H1 (cell line): ENCODE results near the gene TAMALIN. TPM values are rescaled to one million over a fixed set of nuclear protein-coding genes. Genes with fewer than 3 reads are reported as not detected.

Experiments used
- CTCF ChIA-PET: fragments of 300-600 bp; sonication (Branson Sonifier 250); formaldehyde crosslinking; loops from one replicate; lab custom pipeline; 2021; ENCODE audit not compliant: partially characterized antibody; lab: Charles Lee
- POLR2A ChIA-PET: fragments of 300-600 bp; sonication (Branson Sonifier 250); formaldehyde crosslinking; loops from one replicate; lab custom pipeline; 2021; ENCODE audit warnings: inconsistent platforms; ENCODE audit not compliant: partially characterized antibody; lab: Charles Lee
- DNase-seq, 2 experiments: peaks; one replicate each; pipeline versions ENCODE4 v3.0.0 to v3.0.0-alpha.2; 2010 to 2022; ENCODE audit warnings: low spot score in 2 of 2, low read depth in 1 of 2, mixed read lengths in 1 of 2
- FAIRE-seq: peaks from 2 replicates; lab custom pipeline; 2011; peaks lifted over from hg19 to GRCh38; lab: Jason Lieb, UNC
- H2AFZ ChIP-seq: 2 replicates; pipeline ENCODE4 v1.8.1; 2012; ENCODE audit warnings: low read length, inconsistent platforms
- H2AK5ac ChIP-seq: 2 replicates; pipeline ENCODE4 v1.6.1; 2013; ENCODE audit warnings: low read depth, low read length
- H2BK120ac ChIP-seq: replicated peaks from 2 replicates; pipeline ENCODE3; 2013; ENCODE audit warnings: low read depth, low read length, inconsistent platforms
- H2BK12ac ChIP-seq: 2 replicates; pipeline ENCODE4 v1.6.1; 2013; ENCODE audit warnings: low read depth, low read length
- H2BK15ac ChIP-seq: 2 replicates; pipeline ENCODE4 v1.6.1; 2013; ENCODE audit warnings: low read length
- H2BK20ac ChIP-seq: 2 replicates; pipeline ENCODE4 v1.6.1; 2013; ENCODE audit warnings: low read length
- H2BK5ac ChIP-seq: 2 replicates; pipeline ENCODE4 v1.6.1; 2013; ENCODE audit warnings: low read depth, low read length
- H3K14ac ChIP-seq: 2 replicates; pipeline ENCODE4 v1.6.1; 2013; ENCODE audit warnings: inconsistent platforms; ENCODE audit not compliant: insufficient read length
- H3K18ac ChIP-seq: 2 replicates; pipeline ENCODE4 v1.6.1; 2013; ENCODE audit warnings: low read length; ENCODE audit errors: extremely low read depth
- H3K23ac ChIP-seq: 2 replicates; pipeline ENCODE4 v1.6.1; 2013; ENCODE audit warnings: inconsistent platforms; ENCODE audit not compliant: insufficient read length
- H3K23me2 ChIP-seq: 2 replicates; pipeline ENCODE4 v1.6.1; 2013; ENCODE audit warnings: low read depth, low read length
- H3K27ac ChIP-seq: 2 replicates; pipeline ENCODE4 v1.6.1; 2011; ENCODE audit warnings: low read depth, low read length, inconsistent platforms
- H3K27me3 ChIP-seq, 4 experiments: replicated peaks in 1 of 4; 1 replicate in 1 of 4; 2 replicates in 3 of 4; pipeline versions ENCODE4 v1.6.1 to v1.8.1; 2011 to 2013; ENCODE audit warnings: low read length in 3 of 4, mild to moderate bottlenecking in 3 of 4, inconsistent platforms in 2 of 4, mixed read lengths in 2 of 4, moderate library complexity in 1 of 4; ENCODE audit not compliant: control insufficient read depth in 3 of 4, insufficient read depth in 3 of 4; ENCODE audit errors: extremely low read depth in 1 of 4
- H3K36me3 ChIP-seq, 4 experiments: 2 replicates each; pipeline versions ENCODE4 v1.6.1 to v1.8.1; 2011 to 2013; ENCODE audit warnings: mild to moderate bottlenecking in 4 of 4, low read length in 3 of 4, moderate library complexity in 2 of 4, control low read depth in 1 of 4, inconsistent platforms in 1 of 4; ENCODE audit not compliant: insufficient read depth in 4 of 4, control insufficient read depth in 2 of 4
- H3K4ac ChIP-seq: replicated peaks from 2 replicates; pipeline ENCODE3; 2013; ENCODE audit warnings: low read length, low read depth, mixed read lengths, inconsistent platforms; ENCODE audit not compliant: insufficient read length
- H3K4me1 ChIP-seq, 4 experiments: replicated peaks in 1 of 4; 1 replicate in 1 of 4; 2 replicates in 3 of 4; pipeline versions ENCODE4 v1.6.1 to v1.8.1; 2011 to 2013; ENCODE audit warnings: low read length in 3 of 4, inconsistent platforms in 2 of 4, mixed read lengths in 1 of 4; ENCODE audit not compliant: insufficient read depth in 4 of 4, control insufficient read depth in 3 of 4
- H3K4me2 ChIP-seq, 2 experiments: 2 replicates each; pipeline versions ENCODE4 v1.6.1 to v1.8.1; 2011 to 2013; ENCODE audit warnings: low read depth in 2 of 2, low read length in 2 of 2, control low read depth in 1 of 2, inconsistent platforms in 1 of 2, mild to moderate bottlenecking in 1 of 2; ENCODE audit not compliant: insufficient read depth in 1 of 2
- H3K4me3 ChIP-seq, 4 experiments: fragments of 200-600, 300-600 bp in 1 of 4; sonication (generic), shearing (Covaris generic), sonication (Bioruptor Twin) in 1 of 4; 2 replicates each; pipeline versions ENCODE4 v1.5.1 to v1.8.1; 2011 to 2016; ENCODE audit warnings: low read length in 4 of 4, low read depth in 3 of 4, control low read depth in 2 of 4, inconsistent platforms in 2 of 4, mild to moderate bottlenecking in 2 of 4, mixed read lengths in 1 of 4, moderate library complexity in 1 of 4; ENCODE audit not compliant: insufficient read depth in 2 of 4; ENCODE audit errors: extremely low read depth in 1 of 4
- H3K56ac ChIP-seq: replicated peaks from 2 replicates; pipeline ENCODE3; 2013; ENCODE audit warnings: low read depth, mild to moderate bottlenecking, mixed read lengths, low read length, inconsistent platforms; ENCODE audit not compliant: insufficient read length
- H3K79me1 ChIP-seq: 2 replicates; pipeline ENCODE4 v1.6.1; 2013; ENCODE audit warnings: low read depth, low read length, control low read depth
- H3K79me2 ChIP-seq, 2 experiments: 2 replicates each; pipeline versions ENCODE4 v1.6.1 to v1.8.1; 2012 to 2013; ENCODE audit warnings: low read length in 2 of 2, mild to moderate bottlenecking in 2 of 2, inconsistent platforms in 1 of 2; ENCODE audit not compliant: insufficient read depth in 2 of 2, control insufficient read depth in 1 of 2
- H3K9ac ChIP-seq, 4 experiments: replicated peaks in 1 of 4; 1 replicate in 1 of 4; 2 replicates in 3 of 4; pipeline versions ENCODE4 v1.6.1 to v1.8.1; 2011 to 2013; ENCODE audit warnings: low read depth in 3 of 4, low read length in 3 of 4, control low read depth in 2 of 4, mild to moderate bottlenecking in 2 of 4, moderate library complexity in 2 of 4, inconsistent platforms in 1 of 4; ENCODE audit errors: extremely low read depth in 1 of 4
- H3K9me3 ChIP-seq, 2 experiments: 2 replicates each; pipeline versions ENCODE4 v1.6.1 to v1.8.1; 2012 to 2013; ENCODE audit warnings: mild to moderate bottlenecking in 2 of 2, moderate library complexity in 2 of 2, control low read depth in 1 of 2, inconsistent platforms in 1 of 2, low read depth in 1 of 2, low read length in 1 of 2, mixed read lengths in 1 of 2; ENCODE audit not compliant: insufficient read depth in 2 of 2
- H4K20me1 ChIP-seq, 2 experiments: replicated peaks in 1 of 2; 2 replicates each; pipeline versions ENCODE3 to v1.8.1; 2011 to 2013; ENCODE audit warnings: inconsistent platforms in 2 of 2, low read length in 2 of 2, mild to moderate bottlenecking in 1 of 2; ENCODE audit not compliant: insufficient read depth in 2 of 2, control insufficient read depth in 1 of 2
- H4K5ac ChIP-seq: 2 replicates; pipeline ENCODE4 v1.6.1; 2013; ENCODE audit warnings: low read length, low read depth, mixed read lengths, inconsistent platforms; ENCODE audit not compliant: insufficient read length
- H4K8ac ChIP-seq: 2 replicates; pipeline ENCODE4 v1.8.0; 2013; ENCODE audit warnings: mild to moderate bottlenecking, moderate library complexity, low read length, inconsistent platforms; ENCODE audit not compliant: insufficient read depth; ENCODE audit errors: extremely low read depth
- H4K91ac ChIP-seq: replicated peaks from 2 replicates; pipeline ENCODE3; 2013; ENCODE audit warnings: low read length, mixed read lengths, inconsistent platforms; ENCODE audit not compliant: insufficient read length
- CTBP2 ChIP-seq: IDR thresholded peaks from 2 replicates; pipeline ENCODE4 v1.7.0; 2011; ENCODE audit warnings: borderline replicate concordance, mild to moderate bottlenecking, moderate library complexity, mixed read lengths, low read length; ENCODE audit not compliant: insufficient read depth, insufficient read length
- PHF8 ChIP-seq: fragments of 200-600 bp; sonication (generic); conservative IDR thresholded peaks from 2 replicates; pipeline ENCODE4 v1.7.1; 2012; ENCODE audit warnings: low read depth, mild to moderate bottlenecking, inconsistent platforms, low read length, moderate library complexity
- RBBP5 ChIP-seq: IDR thresholded peaks from 2 replicates; pipeline ENCODE4 v1.7.1; 2012; ENCODE audit warnings: low read depth, mild to moderate bottlenecking, inconsistent platforms, low read length, moderate library complexity, borderline replicate concordance
- TBP ChIP-seq: IDR thresholded peaks from 2 replicates; pipeline ENCODE4 v1.6.1; 2011; ENCODE audit warnings: low read depth, low read length, improper control_type of control experiment
- WGBS, 2 experiments: shearing (Covaris generic) in 1 of 2; methylation state at CpG; one replicate each; pipeline versions ENCODE4 v1.1.6 to v1.1.7; 2013 to 2015; ENCODE audit warnings: low lambda C conversion rate in 2 of 2, mixed read lengths in 2 of 2, inconsistent platforms in 1 of 2, low coverage in 1 of 2, missing lambda C conversion rate in 1 of 2; ENCODE audit not compliant: insufficient replicate concordance in 2 of 2, insufficient coverage in 1 of 2, insufficient read length in 1 of 2; ENCODE audit errors: extremely low coverage in 1 of 2, missing lambda C conversion rate in 1 of 2; 5-methylcytosine and 5-hydroxymethylcytosine counted together
- long read RNA-seq, 2 experiments: library from RNA in 1 of 2; library from capped mRNA in 1 of 2; stranded (forward); transcript quantifications; one replicate each; pipeline ENCODE4 v2.0.0, GENCODE V29; 2021; ENCODE audit warnings: inconsistent platforms in 1 of 2
- polyA minus RNA-seq, 3 experiments: library from RNA; depleted of rRNA, polyadenylated mRNA; stranded (reverse); fragments of >200 nt; gene quantifications; 1 replicate in 2 of 3; 2 replicates in 1 of 3; pipeline ENCODE4 v1.2.3, GENCODE V29; 2011
- polyA plus RNA-seq, 7 experiments: library from polyadenylated mRNA; depleted of rRNA in 3 of 7; stranded (reverse) in 5 of 7; unstranded in 2 of 7; fragments of >200 nt in 5 of 7; fragments of 200-250 nt in 2 of 7; gene quantifications; 1 replicate in 5 of 7; 2 replicates in 1 of 7; 4 replicates in 1 of 7; pipeline versions ENCODE4 v1.2.1 to v1.2.3, GENCODE V29; 2011 to 2013; ENCODE audit warnings: missing spikeins in 2 of 7, mixed read lengths in 2 of 7
- total RNA-seq: library from RNA; stranded (reverse); fragmentation: NEBNext Ultra II Directional; extraction: Animal tissue kit (Norgen Biotek cat#: 25700); gene quantifications from 2 replicates; pipeline ENCODE4 v1.2.1, GENCODE V29; 2021

The TAMALIN gene
- total RNA-seq, result 4.1 and 4.9 TPM in 2 replicates
- 2.6 and 3.2 TPM in 2 replicates for polyA plus RNA-seq (2011; rRNA removed)
- 3.5 TPM for polyA plus RNA-seq (2011; cell fraction: cytosol; rRNA removed)
- polyA plus RNA-seq (2011; cell fraction: nucleus; rRNA removed), result 4.6 TPM
- polyA plus RNA-seq (2012, experiment 1 of 2), result 3.1 to 5.3 TPM (median 5.1 TPM) in 4 replicates
- 7.8 TPM for polyA plus RNA-seq (2012, experiment 2 of 2)
- polyA plus RNA-seq (2013, experiment 1 of 2), result 2.1 TPM
- polyA plus RNA-seq (2013, experiment 2 of 2), result 2.2 TPM
- 2.1 and 5.8 TPM in 2 replicates for polyA minus RNA-seq (2011; rRNA and poly(A)+ RNA removed)
- 4.4 TPM for polyA minus RNA-seq (2011; cell fraction: cytosol; rRNA and poly(A)+ RNA removed)
- 6.3 TPM for polyA minus RNA-seq (2011; cell fraction: nucleus; rRNA and poly(A)+ RNA removed)
- long read RNA-seq, experiment 1, partial matches to known transcripts, result 0 of 2 reads
- long read RNA-seq, experiment 1, other reads (novel, unspliced or antisense), result 1 of 2 reads
- long read RNA-seq, experiment 2, partial matches to known transcripts, result 0 of 3 reads
- long read RNA-seq, experiment 2, other reads (novel, unspliced or antisense), result 3 of 3 reads

DNA sequence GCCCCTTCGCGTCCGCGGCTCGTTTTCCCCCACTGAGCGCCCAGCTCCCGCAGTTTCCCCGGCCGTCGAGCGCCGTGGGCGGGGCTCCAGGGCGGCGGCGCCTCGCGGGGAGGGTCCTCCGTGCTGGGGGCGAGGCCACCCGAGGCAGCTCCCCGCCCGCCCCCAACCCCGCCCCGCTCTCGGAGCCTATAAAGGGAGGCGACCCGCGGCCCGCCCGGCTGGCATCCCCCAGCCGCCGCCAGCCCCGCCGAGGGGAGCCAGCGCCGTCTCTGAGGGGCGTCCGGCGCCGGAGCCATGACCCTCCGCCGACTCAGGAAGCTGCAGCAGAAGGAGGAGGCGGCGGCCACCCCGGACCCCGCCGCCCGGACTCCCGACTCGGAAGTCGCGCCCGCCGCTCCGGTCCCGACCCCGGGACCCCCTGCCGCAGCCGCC lies at the start of gene TAMALIN:
Gene TAMALIN (plus strand): TSS at position 221 of the 432 bp plus-strand sequence. CDS start 74 bp downstream, at position 295.
- Histone ChIP-seq H3K56ac (no peak within 1 kb of the TSS), H3K36me3 (no peaks in the 10 kb centered on the region; a peak in 1 of 8 replicates), H2BK20ac (peak within 1 kb of the TSS; percentile 21; the same call in 1 of the 2 replicates), H3K23me2 (peaks cover 10% of the 10 kb centered on the region; the same call in 1 of the 2 replicates), H3K23ac (no peak within 1 kb of the TSS), H3K27me3 (peaks cover 19 to 51% (median 47%) of the 10 kb centered on the region in 4 experiments), H3K4me2 (peak within 1 kb of the TSS; percentile 66 to 91), H3K14ac (no peak within 1 kb of the TSS), H4K8ac (peak within 1 kb of the TSS; percentile 78), H2AFZ (peak within 1 kb of the TSS; percentile 11; the same call in 1 of the 2 replicates), H4K91ac (no peak within 1 kb of the TSS), H2BK5ac (no peak within 1 kb of the TSS; the same call in 1 of the 2 replicates), H3K9me3 (no peaks in the 10 kb centered on the region), H3K27ac (no peak within 1 kb of the TSS), H3K4ac (no peak within 1 kb of the TSS), H2AK5ac (no peak within 1 kb of the TSS), H3K18ac (peak within 1 kb of the TSS; percentile 56), H3K79me1 (no peaks in the 10 kb centered on the region), H4K20me1 (no peaks in the 10 kb centered on the region), H3K9ac (no peak within 1 kb of the TSS; a peak in 1 of 7 replicates), H2BK12ac (no peak within 1 kb of the TSS), H2BK120ac (no peak within 1 kb of the TSS), H4K5ac (no peak within 1 kb of the TSS), H3K79me2 (no peaks in the 10 kb centered on the region), H3K4me3 (peak within 1 kb of the TSS; percentile 46 to 74 (median 52)), H3K4me1 (peaks cover 5 to 34% (median 20%) of the 10 kb centered on the region in 4 experiments), H2BK15ac (peak within 1 kb of the TSS; percentile 38; the same call in 1 of the 2 replicates)
- no peak for DNase-seq
- TF ChIP-seq PHF8, result peak; percentile 33; the same call in 1 of the 2 replicates
- TF ChIP-seq RBBP5, result 0 out of 2 replicates have a peak, but pooled peaks have one; percentile 12
- peak; percentile 16; the same call in 1 of the 2 replicates for TF ChIP-seq TBP
- TF ChIP-seq CTBP2, result no peak
- ChIA-PET CTCF (interaction anchor here (0.8 to 38.2 kb wide), 6 partner anchors 10 to 76 kb away, joined by 3 to 1249 read pairs (median 7); no protein-coding TSS in a partner anchor), POLR2A (interaction anchor here (0.8 to 6.5 kb wide), 7 partner anchors 9 to 41 kb away, joined by 3 to 62 read pairs (median 5); no protein-coding TSS in a partner anchor)
- 2% methylated on average over 10 of the region's 60 CpGs; no CpG with 5 or more reads in 1 of the 2 experiments for WGBS, 2 experiments
- no peak for FAIRE-seq
